ENCODE results near the gene TMCO4.
A peak's percentile ranks its signal among the peaks of the same experiment; 100 is the strongest.
"Not testable (repeated sequence)": the region's sequence is repeated elsewhere in the genome, so short reads cannot be mapped to it uniquely, and the experiment has no call there.

The TMCO4 gene

GRCh38 chr1:19819701-19820100, 20.0 kb upstream of the TMCO4 start:
- Mint-ChIP-seq H3K36me3 (no peaks in the 10 kb centered on the region), H3K27me3 (peaks cover 12 to 15% of the 10 kb centered on the region in 2 donors), H3K4me3 (no peak overlapping the region), H3K4me1 (no peaks in the 10 kb centered on the region), H3K9me3 (no peaks in the 10 kb centered on the region), H3K27ac (no peak overlapping the region)
- ATAC-seq (replicated peaks): no peak
- no peak for DNase-seq

GRCh38 chr1:19818324-19818723, 18.6 kb upstream of the TMCO4 start:
- Mint-ChIP-seq H3K9me3 (no peaks in the 10 kb centered on the region), H3K4me1 (no peaks in the 10 kb centered on the region), H3K27ac (no peak overlapping the region), H3K27me3 (peaks cover 17 to 18% of the 10 kb centered on the region in 2 donors), H3K4me3 (no peak overlapping the region), H3K36me3 (no peaks in the 10 kb centered on the region)
- ATAC-seq (replicated peaks): no peak
- no peak for DNase-seq

GRCh38 chr1:19817160-19817559, 17.4 kb upstream of the TMCO4 start:
- Mint-ChIP-seq H3K9me3 (no peaks in the 10 kb centered on the region), H3K4me1 (no peaks in the 10 kb centered on the region), H3K27ac (no peak overlapping the region), H3K36me3 (no peaks in the 10 kb centered on the region), H3K27me3 (peaks cover 15 to 25% of the 10 kb centered on the region in 2 donors), H3K4me3 (no peak overlapping the region)
- ATAC-seq (replicated peaks) (no peak), DNase-seq (no peak)

GRCh38 chr1:19816737-19817086, 17.0 kb upstream of the TMCO4 start:
- H3K27ac Mint-ChIP-seq; ATAC-seq (replicated peaks); H3K4me1 Mint-ChIP-seq; DNase-seq; H3K36me3 Mint-ChIP-seq; H3K9me3 Mint-ChIP-seq; H3K4me3 Mint-ChIP-seq: not testable (repeated sequence)
- H3K27me3 Mint-ChIP-seq: peaks cover 10 to 20% of the 10 kb centered on the region in 2 donors

GRCh38 chr1:19815801-19816736, 16.4 kb upstream of the TMCO4 start:
- DNase-seq: no peak
- no peaks in the 10 kb centered on the region for H3K9me3 Mint-ChIP-seq
- no peaks in the 10 kb centered on the region for H3K4me1 Mint-ChIP-seq
- no peak for ATAC-seq (replicated peaks)
- peaks cover 8 to 18% of the 10 kb centered on the region in 2 donors for H3K27me3 Mint-ChIP-seq
- H3K27ac Mint-ChIP-seq: no peak overlapping the region
- H3K4me3 Mint-ChIP-seq: no peak overlapping the region
- no peaks in the 10 kb centered on the region for H3K36me3 Mint-ChIP-seq

- peak within 1 kb of the TSS; percentile 47 for H3K27ac Mint-ChIP-seq
- no peaks in the 10 kb centered on the region for H3K9me3 Mint-ChIP-seq
Measured at GRCh38 chr1:19814681-19815503, 15.2 kb upstream of the TMCO4 start, which contains the start of gene RNF186. RNF186 (minus strand) TSS chr1:19815283; CDS start chr1:19815101, 182 bp downstream.

GRCh38 chr1:19814244-19814661, 14.5 kb upstream of the TMCO4 start:
- Mint-ChIP-seq H3K27me3 (peaks cover 8 to 20% of the 10 kb centered on the region in 2 donors), H3K9me3 (no peaks in the 10 kb centered on the region), H3K27ac (peak overlapping the region; percentile 47), H3K4me1 (no peaks in the 10 kb centered on the region), H3K36me3 (no peaks in the 10 kb centered on the region), H3K4me3 (no peak overlapping the region)
- DNase-seq (no peak), ATAC-seq (replicated peaks) (no peak)

More at GRCh38 chr1:19814681-19815503, 15.2 kb upstream of the TMCO4 start, which contains the start of gene RNF186:
- Mint-ChIP-seq H3K4me1 (no peaks in the 10 kb centered on the region), H3K27me3 (peaks cover 8 to 18% of the 10 kb centered on the region in 2 donors), H3K4me3 (no peak within 1 kb of the TSS), H3K36me3 (no peaks in the 10 kb centered on the region)
- DNase-seq (no peak), ATAC-seq (replicated peaks) (no peak)

GRCh38 chr1:19813643-19813960, 13.9 kb upstream of the TMCO4 start:
- H3K9me3 Mint-ChIP-seq: no peaks in the 10 kb centered on the region
- no peak overlapping the region for H3K4me3 Mint-ChIP-seq
- peaks cover 14 to 24% of the 10 kb centered on the region in 2 donors for H3K27me3 Mint-ChIP-seq
- H3K36me3 Mint-ChIP-seq: no peaks in the 10 kb centered on the region
- ATAC-seq (replicated peaks) (no peak), DNase-seq (no peak)
- H3K4me1 Mint-ChIP-seq: no peaks in the 10 kb centered on the region
- no peak overlapping the region for H3K27ac Mint-ChIP-seq

- no peak for DNase-seq
- H3K9me3 Mint-ChIP-seq: no peaks in the 10 kb centered on the region
- no peak overlapping the region for H3K27ac Mint-ChIP-seq
- no peaks in the 10 kb centered on the region for H3K36me3 Mint-ChIP-seq
- H3K27me3 Mint-ChIP-seq: peaks cover 19 to 28% of the 10 kb centered on the region in 2 donors
- H3K4me1 Mint-ChIP-seq: no peaks in the 10 kb centered on the region
- no peak for ATAC-seq (replicated peaks)
- no peak overlapping the region for H3K4me3 Mint-ChIP-seq
Measured at GRCh38 chr1:19812875-19813642, 13.3 kb upstream of the TMCO4 start.

- Mint-ChIP-seq H3K9me3 (no peaks in the 10 kb centered on the region), H3K4me3 (no peak overlapping the region), H3K27me3 (peaks cover 24 to 33% of the 10 kb centered on the region in 2 donors), H3K4me1 (no peaks in the 10 kb centered on the region), H3K36me3 (no peaks in the 10 kb centered on the region), H3K27ac (no peak overlapping the region)
- ATAC-seq (replicated peaks) (peak; percentile 67 to 73), DNase-seq (no peak)
Measured at GRCh38 chr1:19811206-19811851, 11.6 kb upstream of the TMCO4 start.

- Mint-ChIP-seq H3K4me3 (no peak overlapping the region), H3K27me3 (peaks cover 20 to 38% of the 10 kb centered on the region in 2 donors), H3K27ac (no peak overlapping the region), H3K9me3 (no peaks in the 10 kb centered on the region), H3K4me1 (no peaks in the 10 kb centered on the region), H3K36me3 (no peaks in the 10 kb centered on the region)
- DNase-seq (no peak), ATAC-seq (replicated peaks) (no peak)
Measured at GRCh38 chr1:19809044-19809750, 9.5 kb upstream of the TMCO4 start.

- Mint-ChIP-seq H3K27me3 (peaks cover 16 to 31% of the 10 kb centered on the region in 2 donors), H3K36me3 (no peaks in the 10 kb centered on the region), H3K4me1 (no peaks in the 10 kb centered on the region), H3K27ac (no peak overlapping the region), H3K4me3 (no peak overlapping the region), H3K9me3 (no peaks in the 10 kb centered on the region)
- ATAC-seq (replicated peaks): no peak
- no peak for DNase-seq
Measured at GRCh38 chr1:19808351-19808750, 8.6 kb upstream of the TMCO4 start.

GRCh38 chr1:19804831-19805251, 5.1 kb upstream of the TMCO4 start:
- Mint-ChIP-seq H3K36me3 (no peaks in the 10 kb centered on the region), H3K27me3 (peaks cover 16 to 23% of the 10 kb centered on the region in 2 donors), H3K27ac (no peak overlapping the region), H3K4me1 (peaks cover 5 to 14% of the 10 kb centered on the region in 2 donors), H3K4me3 (no peak overlapping the region), H3K9me3 (no peaks in the 10 kb centered on the region)
- ATAC-seq (replicated peaks): no peak
- DNase-seq: no peak

Data from stimulated activated naive B cell treated with anti-CD40 and anti-IgM and Interleukin-4, amounts not matched to agents 10 μg/mL and 1 μg/mL and 100 μg/mL, for 72 hours (primary cell).